Inferior parietal cortex (tissue), 1 donor: ENCODE data around the gene CCDC174.

Experiments used
- DNase-seq: peaks from one replicate; pipeline ENCODE4 v3.0.0-alpha.2; 2016; ENCODE audit errors: extremely low spot score

Gene CCDC174

DNA sequence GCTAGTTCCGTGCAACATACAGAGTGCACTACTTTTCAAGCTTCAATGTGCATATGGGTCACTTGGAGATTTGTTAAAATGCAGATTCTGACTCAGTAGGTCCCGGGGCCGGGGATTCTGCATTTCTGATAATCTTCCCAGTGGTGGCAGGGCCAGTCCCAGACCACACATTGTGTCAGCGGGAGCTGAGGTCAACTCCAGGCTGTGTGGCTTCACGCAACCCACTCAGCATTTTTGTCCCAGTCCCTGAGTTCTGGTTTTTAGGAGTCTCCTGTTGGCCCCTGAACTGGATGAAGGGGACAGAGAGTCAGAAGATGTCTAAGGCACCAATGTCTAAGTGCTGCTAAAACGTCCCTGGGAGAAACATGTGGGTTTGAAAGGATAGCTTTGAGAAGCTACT lies 26.1 kb upstream of the CCDC174 start:
- DNase-seq: no peak

DNA sequence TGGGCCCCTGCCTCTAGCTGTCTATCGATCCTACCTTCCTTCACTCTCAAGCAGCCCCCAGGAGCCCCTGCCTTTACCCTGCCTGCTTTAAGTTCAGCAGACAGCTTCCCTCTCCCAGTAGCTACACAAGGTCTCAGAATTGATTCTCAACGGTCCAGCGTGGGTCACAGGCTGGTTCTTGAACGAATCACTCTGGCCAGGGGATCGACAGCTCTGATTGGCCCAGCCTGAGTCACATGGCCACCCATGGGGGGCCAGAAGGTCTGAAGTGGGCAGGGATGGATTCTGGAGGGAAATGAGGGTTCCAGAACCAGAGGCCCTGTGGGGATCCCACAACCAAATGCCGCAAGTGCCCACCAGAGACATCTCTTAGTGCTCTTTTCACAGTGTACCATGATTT lies 23.7 kb upstream of the CCDC174 start:
- no peak for DNase-seq

DNA sequence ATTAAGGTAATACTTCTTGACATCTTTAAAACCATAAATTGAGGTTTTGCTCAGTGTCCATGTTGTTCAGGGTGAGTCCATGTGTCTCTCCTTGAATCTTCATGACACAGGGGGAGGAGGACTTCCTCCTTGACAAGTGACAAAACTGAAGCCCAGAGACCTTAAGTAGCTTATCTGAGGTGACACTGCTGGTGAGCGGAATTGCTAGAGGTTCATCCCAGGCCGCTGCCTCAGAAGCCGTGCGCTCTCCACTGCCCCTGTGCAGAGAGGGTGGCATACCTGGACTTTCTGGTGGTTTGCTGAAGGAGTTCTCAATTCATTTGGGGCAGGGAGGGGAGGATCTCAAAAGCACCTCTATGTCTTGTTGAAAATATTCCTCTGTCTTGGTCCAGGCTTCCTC lies 23.2 kb upstream of the CCDC174 start:
- DNase-seq: no peak

DNA sequence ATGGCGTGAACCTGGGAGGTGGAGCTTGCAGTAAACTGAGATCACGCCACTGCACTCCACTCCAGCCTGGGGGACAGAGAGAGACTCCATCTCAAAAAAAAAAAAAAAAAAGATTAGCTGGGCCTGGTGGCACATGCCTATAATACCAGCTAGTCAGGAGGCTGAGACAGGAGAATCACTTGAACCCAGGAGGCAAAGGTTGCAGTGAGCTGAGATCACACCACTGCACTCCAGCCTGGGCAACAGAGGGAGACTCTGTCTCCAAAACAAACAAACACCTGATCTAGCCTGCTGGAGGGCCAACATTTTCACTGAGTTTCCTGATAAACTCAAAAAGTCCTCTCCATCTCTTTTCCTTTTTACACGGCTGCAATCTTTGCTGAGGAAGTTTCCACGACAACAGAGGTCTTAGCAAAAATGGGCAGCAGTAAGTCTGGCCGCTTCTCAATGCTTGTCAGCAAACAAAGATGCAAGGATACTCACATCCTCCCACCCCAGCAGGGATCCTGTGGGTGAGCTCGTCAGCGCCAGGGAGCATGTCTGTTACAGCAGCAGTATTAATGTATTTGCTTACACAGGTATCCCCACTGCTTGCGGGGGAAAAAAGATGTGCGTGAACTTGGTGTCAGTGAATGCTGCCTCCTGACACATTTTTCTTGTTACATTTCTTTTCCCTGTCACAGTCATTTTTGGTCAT lies 21.0 kb upstream of the CCDC174 start:
- no peak for DNase-seq

DNA sequence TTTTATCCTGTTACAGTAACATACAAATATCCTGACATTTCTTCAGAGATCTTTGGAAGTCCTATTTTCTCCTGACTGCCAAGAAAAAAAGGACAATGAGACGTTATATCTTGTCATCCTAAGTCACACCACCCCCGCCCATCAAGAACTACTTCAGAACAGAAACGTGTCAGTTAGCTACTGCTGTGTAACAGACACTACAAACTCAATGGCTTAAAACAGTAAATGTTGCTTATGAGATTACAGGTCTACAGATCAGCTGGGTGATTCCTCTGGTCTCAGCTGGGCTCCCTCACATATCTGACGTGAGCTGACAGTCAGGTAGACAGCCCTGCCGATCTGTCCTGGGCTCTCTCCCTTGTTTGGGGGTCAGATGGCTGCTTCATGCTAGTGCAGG lies 20.5 kb upstream of the CCDC174 start:
- no peak for DNase-seq

DNA sequence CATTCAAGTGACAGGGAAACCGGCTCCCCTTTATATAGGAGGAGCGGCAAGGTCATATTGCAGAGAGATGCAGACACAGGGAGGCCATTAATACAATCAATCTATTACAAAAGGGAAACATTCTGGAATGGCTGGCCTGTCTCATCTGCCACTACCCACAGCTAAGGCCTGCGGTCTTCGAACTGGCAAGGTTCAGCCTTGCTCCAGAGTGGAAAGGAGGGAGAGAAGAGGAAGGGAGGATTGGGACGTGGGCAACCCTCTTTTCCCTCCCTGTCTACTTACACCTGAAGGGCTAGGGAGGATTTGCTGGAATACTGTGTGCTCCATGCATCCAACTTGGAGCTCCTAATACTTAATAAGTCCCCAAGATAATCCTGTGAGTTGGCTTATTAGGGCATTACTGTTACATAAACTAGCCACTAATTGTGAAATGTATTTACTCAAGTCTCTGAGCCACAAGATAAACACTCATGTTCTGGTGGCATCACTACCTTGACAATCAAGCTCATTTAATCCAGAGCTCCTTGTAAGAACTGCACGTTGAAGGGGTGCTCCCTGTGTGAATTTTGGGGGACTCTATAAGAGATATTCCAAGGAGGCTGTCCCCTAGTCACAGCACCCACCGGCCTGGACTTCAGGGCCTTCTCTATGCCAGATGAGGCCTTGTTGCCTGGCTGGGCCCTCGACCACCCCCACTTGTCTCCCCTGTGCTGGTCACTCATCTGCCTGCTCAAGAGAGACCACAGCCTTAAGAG lies 19.7 kb upstream of the CCDC174 start:
- DNase-seq: no peak

DNA sequence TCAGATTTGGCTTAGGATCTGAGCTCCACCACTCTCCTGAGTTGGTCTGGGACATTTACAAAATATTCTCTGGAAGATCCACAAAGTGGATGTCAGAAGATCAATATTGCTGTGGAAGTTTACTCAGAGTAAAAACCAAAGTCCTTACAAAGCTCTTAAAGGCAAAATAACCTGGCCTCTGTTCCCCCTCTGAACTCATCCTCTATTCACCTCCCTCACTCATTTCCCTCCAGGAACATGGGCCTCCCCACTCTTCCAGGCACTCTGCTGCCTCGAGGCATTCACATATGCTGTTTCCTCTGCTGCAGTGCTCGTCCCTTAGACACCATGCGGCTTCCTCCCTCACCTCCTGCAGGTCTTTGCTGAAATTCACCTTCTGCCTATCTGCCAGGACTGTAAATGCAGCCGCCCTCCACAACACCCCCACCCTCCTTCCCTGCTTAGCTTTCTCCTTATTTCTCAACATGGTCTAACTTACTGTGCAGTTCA lies 19.1 kb upstream of the CCDC174 start:
- DNase-seq: no peak

DNA sequence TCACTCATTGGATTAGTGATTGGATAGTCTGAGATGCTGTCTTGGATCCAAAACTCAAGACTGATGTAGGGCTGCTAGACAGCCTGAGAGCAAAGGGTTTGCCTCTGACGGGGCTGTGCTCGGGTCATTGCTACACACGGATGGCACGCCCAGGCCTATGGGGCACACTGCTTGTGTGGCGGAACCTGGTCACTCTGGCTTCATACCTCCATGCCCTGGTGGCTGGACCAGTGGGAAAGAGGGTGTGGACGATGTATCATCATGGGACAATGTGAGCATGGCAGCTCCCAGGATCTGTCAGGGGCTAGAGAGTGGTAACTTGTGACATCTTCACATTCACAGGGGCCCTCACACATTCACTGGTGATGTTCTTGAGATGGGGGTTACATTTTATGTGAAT lies 18.1 kb upstream of the CCDC174 start:
- DNase-seq: no peak

DNA sequence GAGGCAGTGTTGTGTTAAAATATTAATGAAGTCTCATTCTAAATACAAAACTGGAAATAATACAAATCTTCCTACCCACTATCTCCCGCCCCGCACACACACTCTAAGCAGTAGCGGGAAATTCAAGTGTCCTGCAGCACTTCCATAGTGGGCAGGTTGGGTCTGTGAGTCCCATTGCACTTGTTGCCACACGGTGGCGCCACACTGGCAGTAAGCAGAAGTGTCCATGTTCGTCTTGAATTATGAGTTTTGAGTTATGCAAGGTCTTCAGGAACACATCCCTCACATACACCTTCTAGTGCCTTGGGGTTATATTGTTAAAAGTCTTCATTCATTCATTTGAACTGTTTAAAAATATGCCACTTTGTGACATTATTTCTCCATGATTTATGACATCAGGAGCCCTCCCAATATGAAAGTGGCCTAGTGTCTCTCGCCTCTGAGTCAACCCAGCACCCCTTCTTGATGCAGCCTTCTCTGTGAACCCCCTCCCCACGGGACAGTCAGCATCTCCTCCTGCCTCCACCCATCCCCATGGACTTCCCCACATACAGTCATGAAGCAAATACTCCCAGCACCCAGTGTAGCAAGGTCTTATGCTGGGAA lies 17.6 kb upstream of the CCDC174 start:
- peak; percentile 34 for DNase-seq

DNA sequence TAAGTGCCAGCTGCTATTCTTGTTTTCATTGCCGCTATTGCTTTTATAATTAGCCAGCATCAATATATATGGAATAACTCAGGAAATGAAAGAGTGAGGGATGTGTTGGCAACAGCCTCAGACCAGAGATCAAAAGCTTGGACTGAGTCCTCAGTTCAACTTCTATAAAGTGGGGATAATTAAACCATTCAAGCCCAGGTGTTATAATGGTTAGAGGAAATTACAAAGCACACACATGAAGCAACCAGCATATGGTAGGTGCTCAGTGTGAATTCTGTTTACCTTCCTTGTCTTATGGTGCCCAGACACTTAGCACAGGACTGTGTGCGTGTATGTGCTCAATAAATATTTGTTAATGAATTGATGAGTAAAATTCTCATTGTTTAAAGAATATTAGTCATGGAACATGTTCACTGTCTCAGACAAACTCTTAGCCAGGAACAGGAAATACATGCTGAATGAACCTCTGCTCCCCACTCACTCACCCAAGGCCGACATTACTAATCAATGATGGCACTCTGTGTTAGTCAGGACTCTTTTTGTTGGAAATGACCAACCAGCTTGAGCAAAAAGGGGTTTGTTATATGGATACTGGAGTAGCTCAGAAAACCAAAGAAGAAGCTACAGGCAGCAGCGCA lies 16.7 kb upstream of the CCDC174 start:
- DNase-seq: no peak

DNA sequence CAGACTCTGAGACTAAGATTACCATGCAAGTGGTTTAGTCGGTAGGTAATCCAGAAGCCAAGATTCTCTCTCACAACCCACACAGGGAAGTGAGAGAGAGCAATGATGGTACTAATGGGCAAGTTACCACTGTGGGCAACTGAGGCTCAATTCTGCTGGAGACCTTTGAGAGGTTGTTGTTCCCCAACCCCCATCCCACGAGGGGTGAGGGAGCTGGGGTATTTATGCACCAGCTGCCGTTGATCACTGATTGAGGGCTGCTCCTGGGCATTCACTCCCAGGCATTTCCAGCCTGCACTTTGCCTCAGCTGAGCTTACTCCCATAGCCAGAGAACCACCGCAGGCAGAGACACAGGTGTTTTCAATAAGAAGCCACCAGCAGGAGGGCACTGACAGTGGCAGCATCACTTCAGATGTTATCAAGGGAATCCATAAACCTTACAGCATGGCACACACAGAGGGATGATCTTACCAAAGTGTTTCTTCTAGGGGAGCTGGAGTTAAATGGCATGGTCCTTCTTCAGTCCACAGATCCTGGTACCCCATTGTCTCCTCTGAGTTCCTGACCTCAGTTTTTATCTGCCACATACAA lies 15.0 kb upstream of the CCDC174 start:
- no peak for DNase-seq

DNA sequence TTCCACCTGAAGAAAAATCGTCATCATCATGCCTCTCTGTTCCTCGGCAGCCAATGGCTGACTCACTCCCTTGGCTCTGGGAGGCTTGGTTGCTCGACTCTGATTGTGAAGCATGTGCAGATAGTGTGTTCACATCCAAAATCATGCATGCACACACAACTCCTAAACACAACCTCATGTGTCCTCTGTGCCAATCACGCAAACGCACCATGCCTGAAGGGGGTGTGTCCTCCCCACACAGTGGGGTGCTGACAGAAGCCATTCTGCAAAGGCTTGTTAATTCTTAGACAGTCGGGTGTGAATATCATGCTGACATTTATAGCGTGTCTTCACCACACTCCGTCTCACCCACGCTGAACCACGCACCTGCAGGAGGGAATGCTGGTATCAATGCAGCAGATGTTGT lies 11.4 kb upstream of the CCDC174 start:
- peak; percentile 49 for DNase-seq

DNA sequence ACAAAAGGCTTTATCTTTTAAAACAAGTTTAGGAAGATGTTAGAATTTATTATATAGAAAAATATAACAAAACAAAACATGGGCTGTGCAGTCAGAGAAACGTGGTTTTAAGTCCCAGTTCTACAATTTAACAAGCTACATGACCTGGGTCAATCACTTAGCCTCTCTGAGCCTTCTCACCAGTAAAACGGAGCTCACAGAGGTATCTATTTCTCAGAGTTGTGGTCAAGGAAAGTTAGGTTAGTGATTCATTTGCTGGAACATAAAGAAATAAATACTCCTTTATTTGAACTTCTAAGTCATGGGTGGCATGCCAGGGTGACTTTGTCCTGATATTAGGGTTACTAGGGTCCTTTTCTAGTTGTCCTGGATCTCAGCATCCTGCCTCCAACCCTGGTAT lies 10.8 kb upstream of the CCDC174 start:
- DNase-seq: no peak

DNA sequence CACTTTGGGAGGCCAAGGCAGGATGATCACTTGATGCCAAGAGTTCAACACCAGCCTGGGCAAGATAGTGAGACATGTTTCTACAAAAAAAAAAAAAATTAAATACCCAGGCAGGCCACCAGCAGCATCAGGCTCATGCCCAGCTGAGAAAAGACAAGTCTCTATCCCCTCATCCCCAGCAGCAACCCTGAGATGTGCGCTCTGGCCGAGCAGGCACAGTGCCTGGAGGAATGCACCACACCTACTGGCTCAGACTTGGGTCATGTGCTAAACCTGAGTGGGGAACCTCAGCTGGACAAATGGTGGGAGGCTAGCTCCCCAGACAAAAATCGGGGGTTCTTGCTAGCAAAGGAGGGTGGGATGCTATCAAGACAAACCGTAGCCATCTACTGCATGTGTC lies 10.2 kb upstream of the CCDC174 start:
- no peak for DNase-seq

DNA sequence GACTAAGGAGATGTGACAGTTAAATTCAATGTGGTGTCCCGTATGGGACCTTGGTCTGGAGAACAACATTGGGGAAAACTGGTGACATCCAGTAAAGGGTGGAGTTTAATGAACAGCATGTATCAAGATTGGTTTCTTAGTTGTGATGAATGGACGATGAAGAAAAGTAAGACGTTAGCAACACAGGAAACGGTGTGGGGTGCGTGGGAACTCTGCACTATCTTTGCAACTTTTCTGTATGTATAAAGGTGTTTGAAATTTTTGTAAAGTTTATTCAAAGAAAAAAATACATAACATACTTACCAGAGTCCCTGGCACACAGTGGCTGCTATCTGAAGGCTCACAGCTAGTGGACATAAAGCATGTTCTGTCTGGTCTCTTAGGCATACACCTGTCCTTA lies 6.1 kb upstream of the CCDC174 start:
- DNase-seq: no peak

DNA sequence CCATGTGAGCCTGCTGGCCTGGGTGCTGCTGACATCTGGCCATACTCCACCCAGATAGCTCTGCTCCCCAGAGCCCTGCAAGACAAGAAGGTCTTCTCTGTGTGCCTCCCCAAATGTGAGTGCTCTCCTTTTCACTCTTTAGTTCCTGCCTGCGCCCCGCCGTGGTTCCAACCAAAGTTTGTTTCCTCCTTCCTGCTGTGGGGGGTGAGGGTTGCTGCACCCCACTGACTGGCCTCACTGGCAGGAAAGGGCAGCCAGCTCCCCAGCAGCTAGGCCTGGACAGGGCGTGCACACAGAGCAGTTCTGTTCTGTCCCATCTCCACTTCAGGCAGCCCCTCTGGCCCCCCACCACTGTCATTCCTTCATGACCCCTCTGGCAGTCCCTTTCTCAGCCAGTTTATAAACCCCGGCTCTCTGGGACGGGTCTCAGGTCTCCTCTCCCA lies 5.4 kb upstream of the CCDC174 start:
- DNase-seq: no peak

DNA sequence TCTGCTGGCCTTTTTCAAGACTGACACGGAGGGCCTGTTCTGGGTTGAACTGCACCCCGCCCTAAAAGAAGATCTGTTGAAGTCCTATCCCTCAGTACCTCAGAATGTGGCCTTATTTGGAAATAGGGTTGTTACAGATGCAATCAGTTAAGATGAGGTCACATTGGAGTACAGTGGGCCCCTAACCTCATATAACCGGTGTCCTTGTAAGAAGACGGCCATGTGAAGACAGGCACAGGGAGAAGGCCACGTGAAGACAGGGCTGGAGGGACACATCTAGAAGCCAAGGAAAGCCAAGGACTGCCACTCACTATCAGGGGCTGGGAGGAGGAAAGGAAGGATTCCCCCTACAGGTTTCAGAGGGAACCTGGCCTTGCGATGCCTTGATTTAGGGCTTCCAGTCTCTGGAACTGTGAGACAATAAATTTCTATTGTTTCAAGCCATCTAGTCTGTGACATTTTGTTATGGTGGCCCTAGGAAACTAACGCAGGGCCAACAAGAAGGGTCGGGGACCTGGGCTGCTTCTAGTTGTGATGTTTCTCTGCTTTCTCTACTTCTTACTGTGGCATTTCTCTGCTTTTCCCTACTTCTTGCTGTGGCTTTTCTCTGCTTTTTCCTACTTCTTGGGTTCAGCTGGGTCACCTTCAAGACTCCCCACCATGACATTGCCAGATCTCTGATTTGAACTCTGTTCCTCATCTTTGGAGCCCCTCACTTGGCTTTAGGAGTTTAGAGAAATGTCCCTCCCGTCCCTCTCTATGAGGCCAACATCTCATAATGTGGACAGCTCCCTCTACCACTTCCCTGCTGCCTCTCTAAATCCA lies 4.8 kb upstream of the CCDC174 start:
- DNase-seq: no peak

DNA sequence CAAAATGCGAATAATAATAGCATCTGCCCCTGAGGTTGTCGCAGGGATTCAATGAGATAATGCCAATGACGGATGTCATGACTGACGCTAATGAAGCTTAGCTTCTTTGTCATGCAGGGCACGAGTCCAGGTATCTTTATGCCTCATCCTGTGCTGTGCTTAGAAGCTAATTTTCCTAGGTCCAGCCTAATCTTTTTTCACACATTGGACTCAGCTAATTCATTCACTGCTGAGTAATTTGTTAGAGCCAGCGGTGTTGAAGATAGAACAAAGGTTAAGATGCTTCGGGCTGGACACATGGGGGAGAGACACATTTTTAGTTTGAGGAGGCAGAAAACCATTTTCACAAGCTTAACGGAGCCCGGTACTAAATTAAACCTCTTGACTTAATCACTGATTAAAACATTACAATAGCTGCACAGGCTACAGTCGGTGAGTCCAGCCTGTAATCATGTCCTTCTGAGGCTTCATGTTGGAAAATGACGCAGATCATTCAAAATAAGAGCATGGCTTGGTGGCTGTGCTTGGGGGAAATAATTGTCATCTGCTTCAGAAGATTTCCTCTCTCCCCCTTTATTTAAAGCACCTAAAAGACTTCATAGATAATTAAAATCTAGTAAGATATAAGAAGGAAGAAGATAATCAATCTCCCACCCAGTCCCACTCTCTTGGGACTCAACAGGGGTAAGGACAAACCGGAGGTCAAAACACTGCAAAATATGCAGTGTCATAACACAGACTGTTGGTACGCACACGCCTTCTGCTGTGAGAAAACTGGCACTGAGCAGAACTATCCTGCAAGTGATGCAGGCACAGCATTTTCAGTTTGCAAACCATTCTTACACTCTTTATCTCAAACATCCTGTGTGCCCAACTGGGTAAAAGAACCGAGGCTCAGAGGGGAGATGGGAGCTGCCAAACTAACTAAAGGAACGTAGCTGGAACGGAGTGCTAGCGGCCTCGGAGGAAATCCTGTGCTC lies 3.3 kb upstream of the CCDC174 start:
- DNase-seq: no peak

DNA sequence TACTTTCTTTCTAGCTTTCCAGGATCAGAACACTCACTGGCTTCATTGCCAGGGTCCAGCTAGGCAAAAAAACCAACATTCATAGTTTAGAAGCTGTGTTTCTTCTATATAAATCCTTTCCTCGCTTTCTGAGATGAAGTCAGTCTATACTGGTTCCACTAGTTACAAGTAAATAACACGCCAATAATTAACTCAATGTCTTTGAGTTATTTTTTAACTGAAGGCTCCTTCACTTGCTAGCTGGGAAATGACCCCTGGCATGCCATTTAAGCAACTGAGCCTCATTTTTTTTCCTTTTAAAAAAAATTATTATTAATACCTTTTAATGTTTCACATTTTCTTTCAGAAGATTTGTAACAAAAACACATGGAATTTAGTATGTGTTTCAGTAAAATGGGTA lies 2.1 kb upstream of the CCDC174 start:
- DNase-seq: no peak

DNA sequence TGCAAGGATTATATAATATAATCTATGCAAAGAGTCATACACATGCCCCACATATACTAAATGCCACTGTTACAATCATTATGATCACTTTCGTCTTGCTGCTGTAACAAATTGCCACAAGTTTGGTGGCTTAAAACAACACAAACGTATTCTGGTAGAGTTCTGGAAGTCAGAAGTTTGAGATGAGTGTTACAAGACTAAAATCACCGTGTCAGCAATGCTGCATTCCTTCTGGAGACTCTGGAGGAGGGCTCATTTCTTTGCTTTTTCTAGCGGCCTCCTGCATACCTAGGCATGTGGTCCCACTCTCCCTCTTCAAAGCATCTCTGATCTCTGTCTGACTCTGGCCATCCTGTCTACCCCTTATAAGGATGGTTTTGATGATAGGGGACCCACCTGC lies 1.4 kb upstream of the CCDC174 start:
- DNase-seq: no peak
